Progenitor cell of endocrine pancreas (in vitro differentiated cells): Measurements from ENCODE around the gene PRL. TPM values are rescaled to one million over a fixed set of nuclear protein-coding genes. Genes with fewer than 3 reads are reported as not detected.

ENCODE experiments used
- DNase-seq: peaks from one replicate; pipeline ENCODE4 v3.0.0; 2021; ENCODE audit warnings: low spot score; ENCODE audit not compliant: unreplicated experiment
- H3K27ac Mint-ChIP-seq: 2 replicates; pipeline ENCODE4 v1.8.0; 2021; ENCODE audit warnings: mild to moderate bottlenecking, moderate library complexity, mixed read lengths
- H3K27me3 Mint-ChIP-seq: 2 replicates; pipeline ENCODE4 v1.8.0; 2021; ENCODE audit warnings: mixed read lengths
- H3K36me3 Mint-ChIP-seq: 2 replicates; pipeline ENCODE4 v1.8.0; 2022; ENCODE audit warnings: mixed read lengths; ENCODE audit not compliant: insufficient read depth
- H3K4me1 Mint-ChIP-seq: 2 replicates; pipeline ENCODE4 v1.8.0; 2021; ENCODE audit warnings: low read depth, mixed read lengths
- H3K4me3 Mint-ChIP-seq: 2 replicates; pipeline ENCODE4 v1.8.0; 2021; ENCODE audit warnings: low read depth, mild to moderate bottlenecking, moderate library complexity, mixed read lengths
- H3K9me3 Mint-ChIP-seq: 2 replicates; pipeline ENCODE4 v1.8.0; 2021; ENCODE audit warnings: low read depth, mixed read lengths
- total RNA-seq: library from RNA; stranded (reverse); gene quantifications from 2 replicates; pipeline ENCODE4 v1.2.1, GENCODE V29; 2021
- TF ChIP-seq, protein P1 (sequence below): fragments of 200-600 bp; sonication (generic); IDR thresholded peaks from one replicate; pipeline ENCODE4 v1.5.0; 2021; ENCODE audit warnings: antibody characterized with exemption, mild to moderate bottlenecking; ENCODE audit not compliant: unreplicated experiment

The PRL gene
- total RNA-seq, 1 donor from 2014 or later: not detected

DNA sequence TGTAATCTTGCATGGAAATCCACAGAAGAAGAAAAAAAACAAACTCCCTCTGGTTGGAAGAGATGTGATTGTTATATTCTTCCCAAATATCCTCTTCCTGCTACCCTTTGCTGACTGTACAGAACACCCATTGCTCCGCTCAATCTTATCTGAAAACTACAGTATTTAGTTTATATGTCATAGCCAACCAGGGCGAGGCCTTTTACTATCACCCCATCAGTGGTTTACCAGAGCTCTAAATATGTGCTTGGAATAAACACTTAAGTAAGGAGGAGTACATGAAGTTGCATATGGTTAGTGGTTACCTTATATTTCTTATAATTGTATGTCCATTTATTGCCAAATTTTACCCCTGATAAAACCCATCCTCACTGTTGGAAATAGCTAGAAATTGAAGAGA, 12.2 kb downstream of the PRL start:
- no peaks in the 10 kb centered on the region for H3K9me3 Mint-ChIP-seq
- DNase-seq: no peak
- peaks cover 2% of the 10 kb centered on the region for H3K4me1 Mint-ChIP-seq
- H3K27ac Mint-ChIP-seq: no peak overlapping the region
- H3K4me3 Mint-ChIP-seq: no peak overlapping the region
- H3K36me3 Mint-ChIP-seq: no peaks in the 10 kb centered on the region
- H3K27me3 Mint-ChIP-seq: no peaks in the 10 kb centered on the region
- TF ChIP-seq, protein P1, sequence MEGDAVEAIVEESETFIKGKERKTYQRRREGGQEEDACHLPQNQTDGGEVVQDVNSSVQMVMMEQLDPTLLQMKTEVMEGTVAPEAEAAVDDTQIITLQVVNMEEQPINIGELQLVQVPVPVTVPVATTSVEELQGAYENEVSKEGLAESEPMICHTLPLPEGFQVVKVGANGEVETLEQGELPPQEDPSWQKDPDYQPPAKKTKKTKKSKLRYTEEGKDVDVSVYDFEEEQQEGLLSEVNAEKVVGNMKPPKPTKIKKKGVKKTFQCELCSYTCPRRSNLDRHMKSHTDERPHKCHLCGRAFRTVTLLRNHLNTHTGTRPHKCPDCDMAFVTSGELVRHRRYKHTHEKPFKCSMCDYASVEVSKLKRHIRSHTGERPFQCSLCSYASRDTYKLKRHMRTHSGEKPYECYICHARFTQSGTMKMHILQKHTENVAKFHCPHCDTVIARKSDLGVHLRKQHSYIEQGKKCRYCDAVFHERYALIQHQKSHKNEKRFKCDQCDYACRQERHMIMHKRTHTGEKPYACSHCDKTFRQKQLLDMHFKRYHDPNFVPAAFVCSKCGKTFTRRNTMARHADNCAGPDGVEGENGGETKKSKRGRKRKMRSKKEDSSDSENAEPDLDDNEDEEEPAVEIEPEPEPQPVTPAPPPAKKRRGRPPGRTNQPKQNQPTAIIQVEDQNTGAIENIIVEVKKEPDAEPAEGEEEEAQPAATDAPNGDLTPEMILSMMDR: no peak

DNA sequence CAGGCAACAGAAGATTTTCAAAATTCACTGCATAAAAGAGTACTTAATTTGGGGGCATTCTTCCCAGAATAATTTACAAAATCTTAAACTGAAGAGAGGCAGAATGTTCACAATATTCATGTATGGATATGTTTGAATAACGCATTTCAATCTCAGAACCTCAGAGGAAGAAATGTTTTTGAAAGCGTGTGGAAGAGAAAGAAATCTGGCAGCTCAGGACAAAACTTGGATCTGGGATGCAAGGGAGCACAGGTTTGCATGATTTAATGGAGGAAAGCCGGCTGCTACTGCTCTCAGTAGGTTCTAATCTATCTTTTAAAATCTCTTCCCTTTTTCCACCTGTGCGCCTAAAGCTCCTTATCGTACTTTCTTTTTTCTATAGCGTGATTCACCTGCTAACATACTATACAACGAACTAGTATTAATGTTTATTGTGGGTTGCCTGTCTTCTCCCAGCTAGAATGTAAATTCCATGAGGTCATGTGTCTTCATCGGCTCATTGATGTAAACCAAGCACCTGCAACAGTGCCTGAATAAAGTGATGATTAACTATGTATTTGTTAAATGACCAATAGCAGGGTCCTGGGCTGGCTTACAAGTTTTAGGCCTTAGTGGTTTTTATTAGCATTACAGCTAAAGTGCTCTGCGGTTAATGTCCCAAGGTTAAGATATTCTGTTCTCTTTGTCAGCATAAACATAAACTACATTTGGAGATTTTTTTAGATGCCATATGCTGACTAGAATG, 15.3 kb downstream of the PRL start:
- no peak for DNase-seq
- Mint-ChIP-seq H3K9me3 (peaks cover 10% of the 10 kb centered on the region), H3K4me1 (peaks cover 2% of the 10 kb centered on the region), H3K27ac (no peak overlapping the region), H3K27me3 (no peaks in the 10 kb centered on the region), H3K36me3 (peaks cover 2% of the 10 kb centered on the region), H3K4me3 (no peak overlapping the region)
- TF ChIP-seq, protein P1: no peak

DNA sequence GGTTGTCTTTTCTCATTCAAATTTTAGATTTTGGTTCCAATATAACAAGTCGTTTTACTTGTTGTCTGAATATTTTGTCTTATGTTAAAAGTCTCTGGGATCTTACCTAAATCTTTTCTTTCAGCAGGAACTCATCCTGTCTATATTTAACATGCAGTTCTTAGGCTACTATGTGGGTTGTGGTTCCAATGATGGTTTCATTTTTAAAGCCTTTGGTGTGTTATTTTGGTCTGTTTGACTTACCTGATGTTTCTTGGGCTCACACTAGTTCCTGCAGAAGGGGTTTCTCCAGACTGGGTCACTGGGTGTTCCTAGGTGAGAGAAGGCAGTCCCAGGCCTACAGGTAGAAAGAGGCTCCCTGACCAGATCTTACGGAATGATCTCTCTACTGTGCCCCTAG, 17.4 kb downstream of the PRL start:
- Mint-ChIP-seq H3K4me3 (no peak overlapping the region), H3K27me3 (no peaks in the 10 kb centered on the region), H3K36me3 (peaks cover 2% of the 10 kb centered on the region), H3K9me3 (peaks cover 18% of the 10 kb centered on the region), H3K4me1 (no peaks in the 10 kb centered on the region), H3K27ac (no peak overlapping the region)
- TF ChIP-seq, protein P1: no peak
- no peak for DNase-seq

DNA sequence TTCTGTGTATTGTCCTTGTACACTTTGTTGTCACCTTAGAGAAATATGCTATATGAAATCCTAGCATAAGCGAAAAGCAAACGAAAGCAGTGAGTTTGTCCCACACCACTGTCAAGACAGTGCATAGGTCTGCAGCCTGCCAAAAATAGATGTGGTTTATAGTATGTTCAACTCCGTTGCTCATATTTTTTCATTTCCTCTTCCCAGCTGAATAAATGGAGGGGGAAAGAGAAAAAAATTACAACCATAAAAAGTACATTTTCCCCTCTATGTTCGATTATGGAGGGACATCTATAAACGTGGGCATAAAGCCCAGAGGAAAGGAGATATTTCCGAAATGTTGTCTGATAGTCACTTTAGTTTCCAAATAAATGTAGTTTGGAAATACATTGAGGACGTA, 25.8 kb downstream of the PRL start:
- Mint-ChIP-seq H3K4me3 (no peak overlapping the region), H3K9me3 (peaks cover 12% of the 10 kb centered on the region), H3K27ac (no peak overlapping the region), H3K36me3 (no peaks in the 10 kb centered on the region), H3K27me3 (no peaks in the 10 kb centered on the region), H3K4me1 (peaks cover 11% of the 10 kb centered on the region)
- DNase-seq: no peak
- TF ChIP-seq, protein P1: no peak

DNA sequence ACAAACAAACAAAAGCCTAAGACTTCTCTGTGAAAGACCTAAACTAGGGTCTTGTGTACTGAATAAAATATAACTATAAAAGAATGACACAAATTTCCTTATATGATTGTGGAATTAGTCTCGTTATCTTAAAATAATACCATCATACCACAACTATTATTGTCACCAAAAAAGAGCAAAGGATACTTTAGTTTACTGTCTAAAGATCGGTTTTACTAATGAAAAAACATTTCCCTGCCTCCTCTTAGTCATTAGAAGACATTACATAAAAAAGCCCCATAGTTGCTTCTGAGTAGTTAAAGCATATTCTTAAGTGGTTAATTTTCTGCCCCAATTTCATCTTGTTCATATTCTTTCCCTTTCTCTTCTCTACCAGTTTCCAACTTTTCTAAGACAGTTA, 33.1 kb downstream of the PRL start:
- no peak for DNase-seq
- Mint-ChIP-seq H3K27me3 (no peaks in the 10 kb centered on the region), H3K4me1 (peaks cover 3% of the 10 kb centered on the region), H3K4me3 (no peak overlapping the region), H3K27ac (no peak overlapping the region), H3K36me3 (no peaks in the 10 kb centered on the region), H3K9me3 (no peaks in the 10 kb centered on the region)
- TF ChIP-seq, protein P1: no peak
